Measurements from ENCODE around the gene CD84.
"Not testable (repeated sequence)": the region's sequence is repeated elsewhere in the genome, so short reads cannot be mapped to it uniquely, and the experiment has no call there.

The CD84 gene

GRCh38 chr1:160542303-160542945 is 36.9 kb downstream of the CD84 start:
- DNase-seq (ENCODE audit: low read depth in 2 of 2), result no peak

- no peak for DNase-seq (ENCODE audit: low read depth in 2 of 2)
These were observed 37.5 kb downstream of the CD84 start for GRCh38 chr1:160541622-160542302.

GRCh38 chr1:160540859-160541233 is 38.5 kb downstream of the CD84 start:
- DNase-seq (ENCODE audit: low read depth in 2 of 2), result no peak

DNA sequence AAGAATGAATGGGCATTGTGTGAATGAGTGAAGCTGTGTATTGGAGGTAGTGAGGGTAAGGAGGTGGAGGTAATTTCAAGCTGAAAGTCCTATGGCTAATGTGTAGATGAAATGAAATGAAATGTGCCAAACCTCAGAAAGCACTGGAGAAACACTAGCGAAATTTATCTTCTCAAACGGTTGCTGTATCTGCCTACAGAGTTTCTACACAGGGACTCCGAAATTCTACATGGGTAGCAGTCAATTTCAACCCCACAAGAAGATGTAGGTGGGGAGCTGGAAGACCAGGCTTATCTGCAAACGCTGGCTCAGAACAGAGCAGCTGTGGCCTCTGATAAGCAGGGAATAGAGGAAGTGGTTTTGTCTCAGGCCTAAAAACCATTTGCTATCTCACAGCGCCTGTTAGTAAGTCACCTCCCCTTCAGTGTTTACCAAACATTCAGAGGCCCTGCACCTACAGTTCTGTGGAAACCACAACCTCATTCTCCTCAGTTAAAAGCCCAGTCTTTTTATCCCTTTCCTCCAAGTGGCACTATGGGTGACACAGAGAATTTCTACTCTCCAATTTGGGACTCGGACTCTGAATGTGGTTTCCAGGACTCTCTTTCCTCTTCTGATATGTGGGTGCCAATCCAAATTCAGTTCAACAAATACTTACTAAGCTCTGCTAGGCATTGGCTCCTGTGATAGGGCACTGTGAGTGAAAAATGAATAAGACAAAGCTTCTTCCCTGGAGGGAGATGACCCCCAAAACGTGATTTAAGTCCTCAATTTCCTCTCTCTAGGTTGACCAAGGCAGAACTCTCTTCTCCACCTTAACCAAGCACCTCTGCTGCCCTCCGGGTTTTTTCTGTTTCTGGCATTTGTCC is 39.1 kb downstream of the CD84 start:
- DNase-seq (ENCODE audit: low read depth in 2 of 2), result peak in 1 of 2 donors; percentile 33

- no peak for DNase-seq (ENCODE audit: low read depth in 2 of 2)
These were observed 39.7 kb downstream of the CD84 start for GRCh38 chr1:160539684-160539989.

GRCh38 chr1:160538985-160539651 is 40.2 kb downstream of the CD84 start:
- DNase-seq (ENCODE audit: low read depth in 2 of 2), result no peak

GRCh38 chr1:160537714-160538665 is 41.3 kb downstream of the CD84 start:
- DNase-seq (ENCODE audit: low read depth in 2 of 2), result no peak

DNA sequence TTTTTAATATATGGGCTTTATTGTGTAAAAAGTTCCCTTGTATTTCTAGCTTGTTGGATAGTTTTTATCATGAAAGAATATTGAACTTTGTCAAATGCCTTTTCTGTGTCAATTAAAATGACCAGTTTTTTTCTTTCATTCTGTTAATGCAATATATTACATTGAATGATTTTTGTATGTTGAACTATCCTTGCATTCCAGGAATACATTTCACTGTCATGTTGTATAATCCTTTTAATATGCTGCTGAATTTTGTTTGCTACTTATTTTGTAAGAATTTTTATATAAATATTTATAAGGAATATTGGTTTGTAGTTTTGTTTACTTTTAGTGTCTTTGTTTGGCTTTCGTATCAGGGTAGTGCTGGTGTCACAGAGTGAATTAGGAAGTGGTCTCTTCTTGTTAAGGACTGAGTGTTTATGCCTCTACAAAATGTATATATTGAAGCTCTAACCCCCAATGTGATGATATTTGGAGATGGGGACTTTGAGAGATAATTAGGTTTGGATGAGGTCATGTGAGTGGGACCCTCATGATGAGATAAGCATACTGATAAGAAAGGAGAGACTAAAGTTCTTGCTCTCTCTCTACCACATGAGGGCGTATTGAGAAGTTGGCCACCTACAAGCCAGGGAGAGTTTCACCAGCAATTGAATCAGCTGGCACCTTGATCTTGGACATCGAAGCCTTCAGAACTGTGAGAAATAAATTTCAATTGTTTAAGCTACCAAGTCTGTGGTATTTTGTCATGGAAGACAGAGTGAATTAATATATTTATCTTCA is 44.3 kb downstream of the CD84 start:
- DNase-seq (ENCODE audit: low read depth in 2 of 2), result no peak

DNA sequence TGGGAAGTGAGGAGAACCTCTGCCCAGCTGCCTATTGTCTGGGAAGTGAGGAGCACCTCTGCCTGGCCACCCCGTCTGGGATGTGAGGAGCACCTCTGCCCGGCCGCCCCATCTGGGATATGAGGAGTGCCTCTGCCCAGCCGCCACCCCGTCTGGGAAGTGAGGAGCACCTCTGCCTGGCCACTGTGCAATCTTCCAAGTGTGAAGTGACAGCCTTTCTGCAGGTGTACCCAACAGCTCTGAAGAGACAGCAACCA is 46.8 kb downstream of the CD84 start:
- not testable (repeated sequence) for DNase-seq (ENCODE audit: low read depth in 2 of 2)

GRCh38 chr1:160531809-160532556 is 47.3 kb downstream of the CD84 start:
- not testable (repeated sequence) for DNase-seq (ENCODE audit: low read depth in 2 of 2)

DNA sequence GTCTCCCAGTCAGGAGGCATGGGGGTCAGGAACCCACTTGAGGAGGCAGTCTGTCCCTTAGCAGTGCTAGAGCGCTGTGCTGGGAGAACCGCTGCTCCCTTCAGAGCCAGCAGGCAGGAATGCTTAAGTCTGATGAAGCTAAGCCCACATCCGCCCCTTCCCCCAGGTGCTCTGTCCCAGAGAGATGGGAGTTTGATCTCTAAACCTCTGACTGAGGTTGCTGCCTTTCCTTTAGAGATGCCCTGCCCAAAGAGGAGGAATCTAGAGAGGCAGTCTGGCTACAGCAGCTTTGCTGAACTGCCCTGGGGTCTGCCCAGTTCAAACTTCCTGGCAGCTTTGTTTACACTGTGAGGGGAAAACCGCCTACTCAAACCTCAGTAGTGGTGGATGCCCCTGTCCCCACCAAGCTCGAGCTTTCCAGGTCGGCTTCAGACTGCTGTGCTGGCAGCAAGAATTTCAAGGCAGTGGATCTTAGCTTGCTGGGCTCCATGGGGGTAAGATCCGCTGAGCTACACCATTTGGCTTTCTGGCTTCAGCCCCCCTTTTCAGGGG is 49.8 kb downstream of the CD84 start:
- not testable (repeated sequence) for DNase-seq (ENCODE audit: low read depth in 2 of 2)

GRCh38 chr1:160523789-160524188 is 55.5 kb downstream of the CD84 start:
- DNase-seq (ENCODE audit: low read depth in 2 of 2), result not testable (repeated sequence)

DNA sequence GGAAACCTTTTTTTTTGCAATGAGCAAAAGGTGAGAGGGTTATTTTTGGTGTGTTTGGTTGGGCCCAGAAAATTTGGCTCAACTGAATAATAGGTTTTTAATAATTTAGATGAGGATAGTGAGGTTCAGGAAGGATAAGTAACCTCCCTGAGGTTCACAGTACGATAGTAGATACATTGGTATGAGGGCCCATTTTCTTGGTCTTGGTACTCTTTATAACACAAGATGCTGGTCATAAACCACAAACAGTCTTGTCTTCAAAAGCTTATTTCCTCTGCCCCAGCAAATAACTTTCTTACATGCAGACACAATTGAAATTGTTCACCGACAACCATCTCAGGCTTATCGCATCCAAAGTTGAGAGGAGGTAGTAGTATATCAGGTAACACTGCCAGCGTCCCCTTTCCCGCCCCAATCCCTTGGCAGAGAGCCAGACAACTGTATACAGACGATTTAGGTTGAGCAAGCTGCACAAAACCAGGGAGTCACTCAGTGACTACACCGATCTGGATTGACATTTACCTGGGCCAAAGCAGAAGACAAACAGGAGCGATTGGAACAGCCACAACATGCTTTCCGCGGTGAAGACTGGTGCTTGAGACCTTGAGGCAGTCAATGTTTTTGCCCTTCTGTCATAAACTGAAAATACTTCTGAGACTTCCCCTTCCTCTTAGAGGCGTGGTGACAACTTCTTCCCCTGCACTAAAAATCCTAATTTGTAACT is 56.5 kb downstream of the CD84 start, which contains the start of gene SLAMF6:
Gene SLAMF6, minus strand, starts transcription at position 634 of the 724 bp plus-strand sequence. Its CDS starts 63 bp downstream, at position 571.
- DNase-seq (ENCODE audit: low read depth in 2 of 2), result peak in 1 of 2 donors; percentile 22

GRCh38 chr1:160522136-160522535 is 57.2 kb downstream of the CD84 start:
- no peak for DNase-seq (ENCODE audit: low read depth in 2 of 2)

DNA sequence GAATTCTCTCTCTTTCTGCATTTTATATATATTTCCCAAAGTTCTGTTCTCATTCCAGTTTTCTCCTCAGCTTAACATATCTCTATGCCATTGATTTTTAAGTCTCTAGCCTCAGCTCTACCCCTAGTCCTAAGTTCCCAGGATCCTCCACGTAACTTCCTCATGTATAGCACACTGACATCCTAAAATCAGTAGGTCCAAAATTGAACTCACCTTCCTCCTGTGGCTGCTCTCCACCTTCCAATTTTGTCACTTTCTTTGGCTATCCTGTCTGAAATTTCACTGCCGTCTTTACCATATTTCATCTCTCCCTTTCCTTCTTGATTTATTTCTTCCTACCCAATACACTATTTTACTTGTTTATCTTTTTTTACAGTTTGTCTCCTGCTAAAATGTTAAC is 57.7 kb downstream of the CD84 start:
- no peak for DNase-seq (ENCODE audit: low read depth in 2 of 2)

DNA sequence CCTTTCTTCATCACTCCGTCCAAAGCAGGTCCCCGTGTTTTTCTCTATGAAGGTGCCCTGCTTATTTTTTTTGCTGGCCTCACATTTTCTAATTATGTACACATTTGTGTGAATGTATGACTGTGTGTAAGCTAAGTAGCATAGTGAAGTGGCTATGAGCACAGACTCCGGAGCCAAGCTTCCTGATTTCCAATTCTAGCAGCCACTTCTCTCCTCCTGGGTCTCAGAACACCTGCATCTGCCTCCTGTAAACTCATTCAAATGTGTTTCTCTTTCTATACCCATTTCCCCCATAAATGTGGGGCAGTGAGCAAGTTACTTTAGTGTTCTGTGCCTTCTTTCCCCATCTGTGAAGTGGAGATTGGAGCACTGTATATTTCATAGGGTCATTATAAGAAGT is 58.3 kb downstream of the CD84 start:
- no peak for DNase-seq (ENCODE audit: low read depth in 2 of 2)

- no peak for DNase-seq (ENCODE audit: low read depth in 2 of 2)
These were observed 58.7 kb downstream of the CD84 start for GRCh38 chr1:160520582-160520981.

DNA sequence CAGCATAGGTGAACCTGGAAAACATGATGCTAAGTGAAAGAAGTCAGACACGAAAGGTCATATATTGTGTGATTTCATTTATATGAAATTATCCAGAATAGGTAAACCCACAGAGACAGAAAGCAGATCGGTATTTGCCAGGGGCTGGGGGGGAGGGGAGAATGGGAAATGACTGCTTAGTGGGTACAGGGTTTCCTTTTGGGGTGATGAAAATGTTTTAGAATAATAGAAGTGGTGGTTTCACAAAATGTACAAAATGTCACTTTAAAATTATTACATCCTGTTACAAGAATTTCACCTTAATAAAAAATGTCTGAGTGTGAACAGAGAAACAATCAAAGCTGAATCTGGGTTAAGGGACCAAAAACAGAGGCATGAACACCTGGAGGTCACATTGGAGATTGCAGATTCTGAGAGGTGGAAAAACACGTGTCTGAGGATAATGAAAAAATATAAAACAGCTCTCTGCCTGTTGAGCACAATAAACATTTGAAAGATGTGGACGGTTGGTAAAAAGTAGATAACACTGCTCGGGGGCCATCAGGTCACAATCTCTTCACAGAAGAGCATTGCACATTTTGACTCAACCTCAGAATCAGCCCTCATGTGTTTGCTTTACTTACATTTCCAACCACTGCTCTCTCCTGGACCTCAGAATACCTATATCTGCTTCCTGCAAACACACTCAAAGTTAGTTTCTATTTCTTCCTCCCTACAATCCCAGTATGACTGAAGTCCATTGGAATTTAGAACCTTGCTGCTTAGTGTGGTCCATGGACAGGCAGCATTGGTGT is 59.5 kb downstream of the CD84 start:
- DNase-seq (ENCODE audit: low read depth in 2 of 2), result no peak
